ENCODE results near the gene SLC38A11.

Gene SLC38A11

DNA sequence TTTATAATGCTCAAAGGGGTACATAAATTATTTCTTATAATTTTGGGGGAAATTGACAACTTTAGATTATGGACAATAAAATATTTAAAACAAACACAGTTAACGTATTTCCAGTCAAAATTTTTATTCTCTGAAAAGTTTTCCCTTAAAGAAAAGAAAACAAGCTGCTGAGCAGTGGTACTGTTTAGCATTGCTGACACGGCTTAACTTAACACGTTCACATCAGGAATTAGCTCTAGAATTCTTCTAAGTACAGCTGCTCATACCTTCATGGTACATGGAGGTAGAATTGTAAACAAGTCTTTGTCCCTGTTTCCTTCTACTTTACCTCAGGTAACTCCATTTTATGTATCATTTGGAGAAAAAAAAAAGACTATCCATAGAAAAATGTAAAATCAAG, 2.0 kb downstream of the SLC38A11 start:
- H3K27ac ChIP-seq, result no peak overlapping the region
- TF ChIP-seq ZFX (IDR thresholded peaks at IDR 0.05), result no peak
- TF ChIP-seq, protein P1, sequence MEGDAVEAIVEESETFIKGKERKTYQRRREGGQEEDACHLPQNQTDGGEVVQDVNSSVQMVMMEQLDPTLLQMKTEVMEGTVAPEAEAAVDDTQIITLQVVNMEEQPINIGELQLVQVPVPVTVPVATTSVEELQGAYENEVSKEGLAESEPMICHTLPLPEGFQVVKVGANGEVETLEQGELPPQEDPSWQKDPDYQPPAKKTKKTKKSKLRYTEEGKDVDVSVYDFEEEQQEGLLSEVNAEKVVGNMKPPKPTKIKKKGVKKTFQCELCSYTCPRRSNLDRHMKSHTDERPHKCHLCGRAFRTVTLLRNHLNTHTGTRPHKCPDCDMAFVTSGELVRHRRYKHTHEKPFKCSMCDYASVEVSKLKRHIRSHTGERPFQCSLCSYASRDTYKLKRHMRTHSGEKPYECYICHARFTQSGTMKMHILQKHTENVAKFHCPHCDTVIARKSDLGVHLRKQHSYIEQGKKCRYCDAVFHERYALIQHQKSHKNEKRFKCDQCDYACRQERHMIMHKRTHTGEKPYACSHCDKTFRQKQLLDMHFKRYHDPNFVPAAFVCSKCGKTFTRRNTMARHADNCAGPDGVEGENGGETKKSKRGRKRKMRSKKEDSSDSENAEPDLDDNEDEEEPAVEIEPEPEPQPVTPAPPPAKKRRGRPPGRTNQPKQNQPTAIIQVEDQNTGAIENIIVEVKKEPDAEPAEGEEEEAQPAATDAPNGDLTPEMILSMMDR (conservative IDR thresholded peaks at IDR 0.05), result no peak

DNA sequence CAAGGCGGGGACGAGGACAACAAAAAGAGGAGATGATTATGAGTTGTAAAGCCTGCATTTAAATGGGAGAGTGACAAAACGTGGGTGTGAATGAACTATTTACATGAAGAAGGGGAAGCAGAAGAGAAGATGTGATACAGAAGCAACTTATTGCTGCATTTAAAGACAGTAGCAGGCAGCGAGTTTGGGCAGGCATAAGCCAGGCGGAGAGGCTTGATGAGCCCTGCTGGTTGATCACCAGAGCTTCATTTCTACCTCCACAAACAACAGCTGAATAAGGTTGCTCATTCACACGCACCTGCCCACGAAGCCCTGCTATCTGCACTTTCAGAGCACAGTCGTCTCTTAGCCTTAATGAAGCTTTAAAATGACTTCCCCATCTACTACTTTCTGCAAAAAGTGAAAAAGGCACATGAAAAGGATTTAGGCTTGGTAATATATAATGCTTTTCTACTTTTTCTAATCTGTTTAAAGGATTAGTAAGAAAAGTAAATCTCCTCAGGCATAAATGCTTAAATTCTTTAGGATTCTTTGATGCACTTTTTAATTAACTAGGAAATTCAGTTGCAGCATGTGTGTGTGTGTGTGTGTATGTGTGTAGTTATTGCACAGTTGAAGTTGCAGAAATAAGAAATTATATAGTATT, 3.1 kb downstream of the SLC38A11 start:
- no peak for TF ChIP-seq ZFX (IDR thresholded peaks at IDR 0.05)
- TF ChIP-seq, protein P1 (conservative IDR thresholded peaks at IDR 0.05), result no peak
- no peak overlapping the region for H3K27ac ChIP-seq

DNA sequence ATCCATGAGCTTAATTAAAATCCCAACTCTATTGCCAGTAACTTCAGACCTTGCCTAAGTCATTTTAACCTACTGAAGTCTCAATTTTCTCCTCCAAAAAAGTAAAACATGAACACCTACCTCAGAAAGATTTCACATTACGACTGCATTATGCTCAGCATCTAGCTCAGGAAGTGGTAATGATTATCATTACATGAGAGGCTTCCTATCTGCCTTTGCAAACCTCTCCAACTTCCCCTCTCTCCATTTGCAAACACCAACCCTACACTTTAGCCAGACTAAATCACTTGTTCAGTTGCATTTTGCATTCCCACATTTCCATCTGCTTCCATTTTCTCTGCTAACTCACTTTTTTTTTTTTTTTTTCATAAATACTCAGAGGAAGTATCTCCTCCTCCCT, 6.8 kb downstream of the SLC38A11 start:
- H3K27ac ChIP-seq, result no peak overlapping the region
- no peak for TF ChIP-seq ZFX (IDR thresholded peaks at IDR 0.05)
- TF ChIP-seq, protein P1 (conservative IDR thresholded peaks at IDR 0.05), result no peak

GRCh38 chr2:164947281-164947680, 8.0 kb downstream of the SLC38A11 start:
- TF ChIP-seq, protein P1 (conservative IDR thresholded peaks at IDR 0.05), result no peak
- no peak for TF ChIP-seq ZFX (IDR thresholded peaks at IDR 0.05)

DNA sequence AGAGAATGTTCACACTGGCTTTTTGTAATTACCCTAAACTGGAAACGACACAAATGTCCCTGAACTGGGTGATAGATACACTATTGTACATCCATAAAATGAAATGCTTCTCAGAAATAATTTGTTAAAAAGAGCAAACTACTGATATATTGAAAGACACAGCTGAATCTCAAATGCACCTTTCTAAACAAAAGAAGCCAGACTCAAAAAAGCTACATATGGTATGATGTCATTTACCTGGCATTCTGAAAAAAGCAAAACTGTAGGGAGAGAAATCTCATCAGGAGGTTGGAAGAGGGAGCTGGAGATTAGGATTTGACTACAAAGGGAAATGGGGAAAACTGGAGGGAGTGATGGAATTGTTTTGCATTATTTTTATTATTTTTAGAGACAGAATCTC, 12.0 kb downstream of the SLC38A11 start:
- TF ChIP-seq, protein P1 (conservative IDR thresholded peaks at IDR 0.05), result no peak
- H3K27ac ChIP-seq, result no peak overlapping the region

More at GRCh38 chr2:164947281-164947680, 8.0 kb downstream of the SLC38A11 start:
- no peak overlapping the region for H3K27ac ChIP-seq

- H3K27ac ChIP-seq, result no peak overlapping the region
- TF ChIP-seq, protein P1 (conservative IDR thresholded peaks at IDR 0.05), result no peak
- no peak for TF ChIP-seq ZFX (IDR thresholded peaks at IDR 0.05)
Observed at GRCh38 chr2:164937864-164938401, 17.4 kb downstream of the SLC38A11 start.

DNA sequence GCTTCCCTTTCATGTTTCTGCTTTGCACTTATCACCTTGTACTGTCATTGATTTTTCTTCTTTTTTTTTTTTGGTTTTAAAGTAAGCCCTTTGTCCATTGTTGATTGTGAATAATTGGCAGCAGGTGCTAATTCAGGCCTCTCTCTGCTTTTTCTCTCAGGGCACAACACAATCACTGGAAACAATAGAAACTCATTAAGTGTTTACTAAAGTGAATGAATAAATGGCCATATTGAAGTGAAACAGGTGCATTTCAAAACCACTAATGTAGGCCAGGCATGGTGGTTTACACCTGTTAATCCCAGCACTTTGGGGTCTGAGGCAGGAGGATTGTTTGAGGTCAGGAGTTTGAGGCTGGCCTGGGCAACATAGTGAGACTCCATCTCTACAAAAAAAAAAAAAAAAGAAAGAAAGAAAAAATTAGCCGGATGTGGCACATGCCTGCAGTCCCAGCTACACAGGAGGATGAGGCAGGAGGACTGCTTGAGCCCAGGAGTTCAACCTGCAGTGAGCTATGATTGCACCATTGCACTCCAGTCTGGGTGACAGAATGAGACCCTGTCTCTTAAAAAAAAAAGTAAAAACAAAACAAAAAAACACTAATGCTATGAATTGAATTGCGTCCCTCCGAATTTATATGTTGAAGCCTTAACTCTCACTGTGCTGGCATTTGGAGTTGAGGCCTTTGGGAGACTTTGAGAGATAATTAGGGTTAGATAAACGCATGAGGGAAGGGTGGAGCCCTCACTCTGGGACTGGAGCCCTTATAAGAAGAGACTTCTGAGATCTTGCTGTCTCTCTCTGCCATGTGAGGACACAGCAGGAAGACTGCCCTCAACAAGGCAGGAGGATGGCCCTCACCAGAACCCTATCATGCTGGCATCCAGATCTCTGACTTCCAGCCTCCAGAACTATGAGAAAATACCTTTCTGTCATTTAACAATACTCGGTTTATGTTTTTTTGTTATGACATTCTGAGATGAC, 19.9 kb downstream of the SLC38A11 start:
- TF ChIP-seq ZFX (IDR thresholded peaks at IDR 0.05), result no peak
- TF ChIP-seq, protein P1 (conservative IDR thresholded peaks at IDR 0.05), result no peak
- no peak overlapping the region for H3K27ac ChIP-seq
